ENCODE measurements around the gene AGO3.

Gene AGO3

GRCh38 chr1:36098650-36099365 is 167.9 kb downstream of the AGO3 start:
- DNase-seq: no peak

GRCh38 chr1:36099681-36100341 is 168.9 kb downstream of the AGO3 start:
- peak; percentile 55 for DNase-seq

- no peak for DNase-seq
Observed at GRCh38 chr1:36100376-36100775, 169.5 kb downstream of the AGO3 start.

GRCh38 chr1:36101546-36101945 is 170.6 kb downstream of the AGO3 start:
- no peak for DNase-seq

DNA sequence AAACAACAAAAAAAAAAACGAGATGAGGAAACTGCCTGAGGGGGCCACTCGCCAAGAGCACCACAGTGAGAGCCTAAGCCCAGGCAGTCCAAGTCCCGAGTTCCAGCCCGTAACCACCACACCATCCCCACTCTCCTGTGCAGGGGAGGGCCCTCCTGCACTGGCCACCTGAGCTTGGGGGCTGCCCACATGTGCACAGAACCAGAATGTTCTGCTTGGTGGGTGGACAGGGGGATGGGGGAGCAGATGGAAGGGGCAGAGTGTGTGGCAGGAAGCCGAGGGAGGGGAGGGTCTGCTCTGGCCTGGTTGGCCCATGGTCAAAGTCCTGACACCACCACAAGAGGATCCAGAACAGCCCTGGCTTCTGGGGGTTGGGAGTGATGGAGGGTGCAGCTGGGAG is 175.4 kb downstream of the AGO3 start:
- DNase-seq: no peak

GRCh38 chr1:36107394-36107793 is 176.5 kb downstream of the AGO3 start:
- DNase-seq: no peak

DNA sequence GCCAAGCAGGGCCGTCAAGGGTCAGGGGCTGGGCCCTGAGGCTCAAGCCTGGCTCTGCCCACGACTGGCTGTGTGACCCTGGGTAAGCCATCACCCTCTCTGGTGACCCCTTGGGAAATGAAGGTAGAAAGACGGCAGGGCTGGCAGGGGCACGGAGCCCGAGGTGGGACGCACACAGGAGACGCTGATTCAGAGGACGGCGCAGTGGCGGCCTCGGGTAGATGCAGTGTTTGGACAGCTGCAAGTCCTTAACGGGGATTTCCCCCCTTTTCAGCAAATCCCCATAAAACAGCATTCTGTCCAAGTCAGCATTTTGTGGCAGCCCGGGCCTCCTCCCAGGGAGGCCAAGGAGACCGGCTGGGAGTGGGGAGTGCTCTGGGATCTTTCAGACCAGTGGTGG is 177.4 kb downstream of the AGO3 start:
- DNase-seq: no peak

DNA sequence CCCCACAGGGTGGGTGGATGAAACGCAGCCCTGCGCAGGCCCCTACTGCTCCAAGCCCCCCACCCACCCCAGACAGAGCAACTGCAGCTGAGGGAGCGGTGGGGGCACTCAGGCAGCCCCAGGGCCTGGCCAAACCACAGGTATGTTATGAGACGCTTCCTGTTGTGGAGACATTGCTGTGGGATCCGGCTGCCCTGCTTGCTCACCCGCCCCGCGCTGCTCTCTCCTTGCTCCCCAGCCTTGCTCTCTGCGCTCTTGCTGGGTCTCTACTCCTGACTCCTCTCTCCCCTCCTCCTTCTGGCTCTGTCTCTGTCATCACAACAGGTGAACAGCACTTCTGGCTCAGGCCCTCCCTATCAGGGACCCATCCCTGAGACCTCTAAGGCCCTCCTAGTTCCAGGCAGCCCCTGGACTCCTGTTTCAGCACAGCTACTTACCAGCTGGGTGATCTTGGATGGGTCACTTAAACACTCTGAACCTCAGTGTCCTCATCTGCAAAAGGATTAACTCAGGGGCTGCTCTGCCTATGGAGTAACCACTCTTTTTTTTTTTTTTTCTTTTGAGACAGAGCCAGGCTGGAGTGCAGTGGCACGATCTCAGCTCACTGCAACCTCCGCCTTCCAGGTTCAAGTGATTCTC is 178.3 kb downstream of the AGO3 start:
- DNase-seq: no peak

DNA sequence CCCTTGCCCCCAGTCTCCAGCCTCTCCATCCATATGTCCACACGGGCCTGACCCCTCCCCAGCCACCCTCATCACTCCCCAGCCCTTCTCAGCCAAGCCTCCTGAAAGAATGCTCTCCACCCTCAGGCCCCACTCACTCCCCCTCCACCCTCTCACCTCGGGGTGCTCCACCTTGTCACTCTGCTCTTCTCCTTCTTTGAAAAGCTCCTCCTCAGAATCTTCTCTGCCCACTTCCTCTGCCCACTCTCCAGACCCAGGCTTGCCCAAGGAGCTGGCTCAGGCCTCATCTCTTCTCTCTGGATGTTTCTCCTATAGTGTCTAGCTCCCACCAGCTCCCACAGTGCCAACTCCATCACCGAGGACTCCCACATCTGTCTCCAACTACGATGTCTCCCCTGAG is 180.2 kb downstream of the AGO3 start:
- no peak for DNase-seq

DNA sequence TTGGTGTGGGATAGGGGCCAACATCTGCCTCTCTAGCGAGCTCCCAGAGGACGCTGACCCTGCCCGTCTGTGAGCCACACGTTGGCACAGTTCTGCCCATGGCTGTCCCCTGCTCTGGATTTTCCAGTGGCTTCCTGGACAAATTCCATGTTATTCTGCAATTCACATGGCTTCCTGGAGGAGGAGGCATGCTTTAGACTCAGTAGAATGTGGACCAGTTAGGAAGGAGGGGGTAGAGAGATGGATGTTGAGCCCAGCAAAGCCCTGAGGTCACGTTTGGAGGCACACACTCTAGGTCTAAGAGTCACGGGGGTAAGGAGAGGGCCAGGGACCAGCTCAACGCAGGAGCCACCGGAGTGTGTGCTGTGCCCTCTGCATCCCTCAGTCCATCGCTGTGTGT is 181.9 kb downstream of the AGO3 start:
- no peak for DNase-seq

GRCh38 chr1:36114371-36114770 is 183.5 kb downstream of the AGO3 start:
- no peak for DNase-seq

GRCh38 chr1:36115200-36115669 is 184.3 kb downstream of the AGO3 start:
- DNase-seq: peak; percentile 79

- DNase-seq: no peak
Observed at GRCh38 chr1:36115931-36116330, 185.0 kb downstream of the AGO3 start.

DNA sequence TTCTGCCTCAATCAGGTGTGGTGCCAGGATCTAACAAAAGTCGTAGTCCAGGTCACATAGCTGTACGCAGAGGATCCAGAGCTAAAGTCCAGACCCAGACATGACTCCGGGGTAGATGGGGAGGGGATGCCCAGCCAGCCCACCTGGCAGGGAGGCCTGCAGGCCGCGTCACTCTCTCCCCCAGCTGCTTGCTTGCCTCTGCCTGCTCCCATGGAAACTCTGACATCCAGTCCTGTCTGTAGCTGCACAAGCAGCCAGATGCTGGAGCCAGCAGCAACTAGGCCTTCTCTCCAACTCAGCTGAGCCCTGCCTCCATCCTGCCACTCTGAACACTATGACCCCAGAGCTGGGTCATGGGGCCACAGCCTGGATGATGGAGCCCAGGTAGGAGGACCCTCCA is 186.0 kb downstream of the AGO3 start:
- no peak for DNase-seq

GRCh38 chr1:36118447-36119204 is 187.7 kb downstream of the AGO3 start:
- no peak for DNase-seq

DNA sequence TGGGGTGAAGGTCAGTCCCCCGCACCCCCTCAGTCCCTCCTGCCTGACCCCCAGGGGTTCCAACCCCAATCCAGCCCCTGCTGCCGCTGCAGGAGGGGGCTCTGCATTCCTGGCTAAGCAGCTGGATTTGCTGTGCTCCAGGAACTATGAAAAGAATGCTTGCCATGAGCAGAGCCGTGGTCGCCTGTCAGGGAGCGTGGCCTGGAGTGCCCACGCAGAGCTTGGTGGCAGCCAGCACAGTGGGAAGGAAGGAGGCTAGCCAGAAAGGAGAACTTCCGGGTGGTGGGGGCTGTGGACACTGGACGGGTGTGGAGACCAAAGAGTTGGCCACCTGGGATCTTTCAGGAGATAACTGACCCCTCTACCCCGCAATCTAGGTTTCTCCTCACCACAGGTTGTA is 188.6 kb downstream of the AGO3 start:
- no peak for DNase-seq
